ENCODE measurements around the gene NLGN1.

NLGN1 gene

GRCh38 chr3:173819368-173819767 lies 421.8 kb downstream of the NLGN1 start:
- no peak for DNase-seq (ENCODE audit: insufficient read length, low spot score)
- FAIRE-seq = no peak

GRCh38 chr3:173823911-173824460 lies 426.4 kb downstream of the NLGN1 start:
- no peak for FAIRE-seq
- DNase-seq (ENCODE audit: insufficient read length, low spot score) = no peak

- DNase-seq (ENCODE audit: insufficient read length, low spot score) (no peak), FAIRE-seq (no peak)
Observed at GRCh38 chr3:173825730-173826129, 428.2 kb downstream of the NLGN1 start.

- FAIRE-seq (no peak), DNase-seq (ENCODE audit: insufficient read length, low spot score) (no peak)
Observed at GRCh38 chr3:173826416-173826815, 428.9 kb downstream of the NLGN1 start.

GRCh38 chr3:173826901-173827609 lies 429.5 kb downstream of the NLGN1 start:
- no peak for FAIRE-seq
- no peak for DNase-seq (ENCODE audit: insufficient read length, low spot score)

GRCh38 chr3:173838644-173839043 lies 441.1 kb downstream of the NLGN1 start:
- FAIRE-seq = no peak
- no peak for DNase-seq (ENCODE audit: insufficient read length, low spot score)

GRCh38 chr3:173839859-173840258 lies 442.3 kb downstream of the NLGN1 start:
- no peak for DNase-seq (ENCODE audit: insufficient read length, low spot score)

GRCh38 chr3:173841334-173841733 lies 443.8 kb downstream of the NLGN1 start:
- no peak for FAIRE-seq
- DNase-seq (ENCODE audit: insufficient read length, low spot score) = no peak

More at GRCh38 chr3:173839859-173840258, 442.3 kb downstream of the NLGN1 start:
- FAIRE-seq = no peak

GRCh38 chr3:173843060-173843459 lies 445.5 kb downstream of the NLGN1 start:
- FAIRE-seq = no peak
- no peak for DNase-seq (ENCODE audit: insufficient read length, low spot score)

- FAIRE-seq = no peak
- no peak for DNase-seq (ENCODE audit: insufficient read length, low spot score)
Observed at GRCh38 chr3:173846584-173846983, 449.0 kb downstream of the NLGN1 start.

- FAIRE-seq (no peak), DNase-seq (ENCODE audit: insufficient read length, low spot score) (no peak)
Observed at GRCh38 chr3:173849489-173849888, 451.9 kb downstream of the NLGN1 start.

- no peak for FAIRE-seq
- DNase-seq (ENCODE audit: insufficient read length, low spot score) = no peak
Observed at GRCh38 chr3:173857154-173857553, 459.6 kb downstream of the NLGN1 start.

GRCh38 chr3:173862701-173863100 lies 465.2 kb downstream of the NLGN1 start:
- DNase-seq (ENCODE audit: insufficient read length, low spot score) = no peak
- no peak for FAIRE-seq

- FAIRE-seq (no peak), DNase-seq (ENCODE audit: insufficient read length, low spot score) (no peak)
Observed at GRCh38 chr3:173863551-173863950, 466.0 kb downstream of the NLGN1 start.

- DNase-seq (ENCODE audit: insufficient read length, low spot score) = no peak
- FAIRE-seq = no peak
Observed at GRCh38 chr3:173865900-173866498, 468.5 kb downstream of the NLGN1 start.

GRCh38 chr3:173869766-173870165 lies 472.2 kb downstream of the NLGN1 start:
- FAIRE-seq (no peak), DNase-seq (ENCODE audit: insufficient read length, low spot score) (no peak)

GRCh38 chr3:173870976-173871375 lies 473.4 kb downstream of the NLGN1 start:
- no peak for FAIRE-seq
- no peak for DNase-seq (ENCODE audit: insufficient read length, low spot score)

- DNase-seq (ENCODE audit: insufficient read length, low spot score) = no peak
- no peak for FAIRE-seq
Observed at GRCh38 chr3:173875790-173876189, 478.2 kb downstream of the NLGN1 start.

GRCh38 chr3:173876476-173876875 lies 478.9 kb downstream of the NLGN1 start:
- FAIRE-seq (no peak), DNase-seq (ENCODE audit: insufficient read length, low spot score) (no peak)

GRCh38 chr3:173887888-173888287 lies 490.3 kb downstream of the NLGN1 start:
- DNase-seq (ENCODE audit: insufficient read length, low spot score) (no peak), FAIRE-seq (no peak)

GRCh38 chr3:173889596-173889995 lies 492.1 kb downstream of the NLGN1 start:
- DNase-seq (ENCODE audit: insufficient read length, low spot score) = no peak

GRCh38 chr3:173890091-173890490 lies 492.5 kb downstream of the NLGN1 start:
- DNase-seq (ENCODE audit: insufficient read length, low spot score) = no peak
- no peak for FAIRE-seq

More at GRCh38 chr3:173889596-173889995, 492.1 kb downstream of the NLGN1 start:
- FAIRE-seq = no peak

Measured in HTR-8/SVneo (cell line).